AG04450 (cell line): Measurements from ENCODE around the gene TMEM258. TPM values are rescaled to one million over a fixed set of nuclear protein-coding genes. Genes with fewer than 3 reads are reported as not detected.

ENCODE experiments used
- CTCF ChIA-PET: fragments of 300-600, 350-600 bp; formaldehyde crosslinking; extraction: SDS; loops from one replicate; lab custom pipeline; 2022; ENCODE audit warnings: antibody characterized with exemption, inconsistent platforms; lab: Charles Lee
- POLR2A ChIA-PET: fragments of 350-600 bp; formaldehyde crosslinking; extraction: SDS; loops from one replicate; lab custom pipeline; 2021; ENCODE audit warnings: antibody characterized with exemption, inconsistent platforms; lab: Yijun Ruan, JAX
- DNase-seq: peaks from one replicate; pipeline ENCODE4 v3.0.0-alpha.2; 2011; ENCODE audit warnings: low read depth, low spot score
- H3K27ac ChIP-seq: one replicate; pipeline ENCODE4 v1.5.1; 2012; ENCODE audit warnings: low read depth, low read length, control low read depth
- H3K27me3 ChIP-seq: one replicate; pipeline ENCODE4 v1.6.0; 2012; ENCODE audit warnings: low read length; ENCODE audit not compliant: control insufficient read depth, insufficient read depth
- H3K4me3 ChIP-seq: 2 replicates; pipeline ENCODE4 v1.5.1; 2011; ENCODE audit warnings: mild to moderate bottlenecking, low read depth, low read length, control low read depth
- H3K9me3 ChIP-seq: 2 replicates; pipeline ENCODE4 v1.5.1; 2012; ENCODE audit warnings: low read length; ENCODE audit not compliant: control insufficient read depth, insufficient read depth
- polyA plus RNA-seq: library from polyadenylated mRNA; depleted of rRNA; stranded (reverse); fragments of >200 nt; gene quantifications from 2 replicates; pipeline ENCODE4 v1.2.3, GENCODE V29; 2011
- TF ChIP-seq, protein P1 (sequence below): IDR thresholded peaks from 2 replicates; pipeline ENCODE4 v1.5.1; 2011; ENCODE audit warnings: low read depth, low read length, control low read depth, inconsistent platforms

The TMEM258 gene
- polyA plus RNA-seq, 1 experiment, result 300 TPM

DNA sequence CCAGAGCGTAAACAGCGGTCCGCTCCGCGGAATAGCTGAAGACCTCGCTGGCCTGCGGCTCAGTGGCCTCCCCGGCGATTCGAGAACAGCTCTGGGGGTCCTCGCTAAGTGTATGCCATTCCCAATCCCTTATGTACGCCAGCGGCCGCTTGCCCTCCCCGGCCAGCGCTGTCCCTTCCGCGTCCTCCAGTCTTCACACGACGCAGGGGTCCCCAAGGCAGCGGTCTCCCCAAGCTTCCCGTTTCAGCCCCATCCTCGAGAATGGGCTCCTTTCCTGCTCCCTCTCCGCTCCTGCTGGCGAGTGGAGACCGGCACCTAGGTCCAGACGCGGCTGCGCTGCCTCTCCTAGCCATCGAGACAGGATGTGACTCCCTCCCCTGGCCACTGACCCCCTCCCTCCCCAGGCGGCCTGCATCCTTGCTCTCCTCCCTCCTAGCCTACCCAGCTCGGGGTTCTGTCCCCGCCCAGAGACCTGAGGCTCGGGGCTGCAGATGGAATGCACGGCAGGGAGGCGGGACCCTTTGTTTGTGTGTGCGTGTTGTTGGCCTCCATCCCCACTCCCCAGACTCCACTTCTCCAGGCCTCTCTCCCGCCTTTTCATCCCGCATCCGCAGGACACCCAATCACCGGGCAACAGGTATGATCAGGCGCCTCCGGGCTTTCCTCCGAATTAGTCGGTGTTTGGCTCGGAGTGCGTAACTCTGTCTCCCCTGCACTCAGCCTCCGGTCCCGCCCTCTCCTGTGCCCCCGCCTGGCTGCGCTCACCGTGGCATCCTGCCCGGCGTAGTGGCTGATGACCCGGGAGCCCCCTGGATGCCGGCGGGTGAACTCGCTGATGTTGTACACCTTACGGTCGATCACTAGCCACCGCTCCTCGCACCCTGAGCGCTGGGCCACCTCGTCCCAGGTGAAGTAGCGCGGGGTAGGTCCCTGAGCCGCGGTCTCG, 23.7 kb upstream of the TMEM258 start:
- TF ChIP-seq, protein P1, sequence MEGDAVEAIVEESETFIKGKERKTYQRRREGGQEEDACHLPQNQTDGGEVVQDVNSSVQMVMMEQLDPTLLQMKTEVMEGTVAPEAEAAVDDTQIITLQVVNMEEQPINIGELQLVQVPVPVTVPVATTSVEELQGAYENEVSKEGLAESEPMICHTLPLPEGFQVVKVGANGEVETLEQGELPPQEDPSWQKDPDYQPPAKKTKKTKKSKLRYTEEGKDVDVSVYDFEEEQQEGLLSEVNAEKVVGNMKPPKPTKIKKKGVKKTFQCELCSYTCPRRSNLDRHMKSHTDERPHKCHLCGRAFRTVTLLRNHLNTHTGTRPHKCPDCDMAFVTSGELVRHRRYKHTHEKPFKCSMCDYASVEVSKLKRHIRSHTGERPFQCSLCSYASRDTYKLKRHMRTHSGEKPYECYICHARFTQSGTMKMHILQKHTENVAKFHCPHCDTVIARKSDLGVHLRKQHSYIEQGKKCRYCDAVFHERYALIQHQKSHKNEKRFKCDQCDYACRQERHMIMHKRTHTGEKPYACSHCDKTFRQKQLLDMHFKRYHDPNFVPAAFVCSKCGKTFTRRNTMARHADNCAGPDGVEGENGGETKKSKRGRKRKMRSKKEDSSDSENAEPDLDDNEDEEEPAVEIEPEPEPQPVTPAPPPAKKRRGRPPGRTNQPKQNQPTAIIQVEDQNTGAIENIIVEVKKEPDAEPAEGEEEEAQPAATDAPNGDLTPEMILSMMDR, result no peak
- ChIA-PET POLR2A (interaction anchor here (0.8 to 2.6 kb wide), 6 partner anchors 13 to 387 kb away, joined by 3 to 29 read pairs (median 6); partner anchors contain the start of genes CPSF7, FADS2, FEN1 and TMEM258), CTCF (interaction anchor here (0.6 to 6.3 kb wide), 7 partner anchors 13 to 549 kb away, joined by 3 to 68 read pairs (median 11); partner anchors contain the start of gene FADS2)
- Histone ChIP-seq H3K27me3 (no peaks in the 10 kb centered on the region), H3K9me3 (peaks cover 2% of the 10 kb centered on the region; the same call in 1 of the 2 replicates), H3K27ac (peak overlapping the region; percentile 86), H3K4me3 (peak overlapping the region; percentile 89)
- no peak for DNase-seq

GRCh38 chr11:61814958-61815789, 22.8 kb upstream of the TMEM258 start:
- POLR2A ChIA-PET, result interaction anchor here (0.6 to 2.6 kb wide), 12 partner anchors 14 to 904 kb away, joined by 3 to 29 read pairs (median 4); partner anchors contain the start of genes CPSF7, FADS2, FEN1 and FTH1
- CTCF ChIA-PET, result interaction anchor here (0.6 to 6.3 kb wide), 9 partner anchors 11 to 549 kb away, joined by 3 to 68 read pairs (median 6); partner anchors contain the start of gene FADS2
- TF ChIP-seq, protein P1, result no peak
- Histone ChIP-seq H3K4me3 (peak overlapping the region; percentile 89), H3K9me3 (peaks cover 2% of the 10 kb centered on the region; the same call in 1 of the 2 replicates), H3K27me3 (no peaks in the 10 kb centered on the region), H3K27ac (peak overlapping the region; percentile 86)
- peak; percentile 91 for DNase-seq

- peaks cover 2% of the 10 kb centered on the region; the same call in 1 of the 2 replicates for H3K9me3 ChIP-seq
- ChIA-PET CTCF (interaction anchor here (1.0 to 6.3 kb wide), 7 partner anchors 14 to 294 kb away, joined by 3 to 68 read pairs (median 11); partner anchors contain the start of gene FADS2), POLR2A (interaction anchor here (0.6 to 2.6 kb wide), 9 partner anchors 14 to 850 kb away, joined by 3 to 29 read pairs (median 4); partner anchors contain the start of genes CPSF7, FADS2, FEN1 and FTH1)
- DNase-seq, result no peak
- peak overlapping the region; percentile 89 for H3K4me3 ChIP-seq
- no peaks in the 10 kb centered on the region for H3K27me3 ChIP-seq
- peak overlapping the region; percentile 80 for H3K27ac ChIP-seq
- TF ChIP-seq, protein P1, result no peak
Measured at GRCh38 chr11:61814247-61814957, 22.0 kb upstream of the TMEM258 start.

- POLR2A ChIA-PET, result interaction anchor here (0.6 kb wide), 1 partner anchor 746 kb away, joined by 5 read pairs; no protein-coding TSS in a partner anchor
- no peak overlapping the region for H3K4me3 ChIP-seq
- no peak overlapping the region for H3K27ac ChIP-seq
- CTCF ChIA-PET, result interaction anchor here (6.3 kb wide), 1 partner anchor 16 kb away, joined by 68 read pairs; no protein-coding TSS in a partner anchor
- H3K9me3 ChIP-seq, result peaks cover 2% of the 10 kb centered on the region; the same call in 1 of the 2 replicates
- TF ChIP-seq, protein P1, result no peak
- no peak for DNase-seq
- no peaks in the 10 kb centered on the region for H3K27me3 ChIP-seq
Measured at GRCh38 chr11:61812736-61813411, 20.5 kb upstream of the TMEM258 start.
